Esophagus muscularis mucosa (tissue), 4 donors: Measurements from ENCODE around the gene CNOT3. TPM values are rescaled to one million over a fixed set of nuclear protein-coding genes. Genes with fewer than 3 reads are reported as not detected.

Experiments used
- DNase-seq: peaks from one replicate; pipeline ENCODE4 v3.0.0-alpha.2; 2017; ENCODE audit errors: extremely low spot score
- H3K27ac ChIP-seq, 4 donors: fragments of 200-600 bp; sonication (generic); replicated peaks in 1 of 4; 1 replicate in 3 of 4; 2 replicates in 1 of 4; pipeline ENCODE4 v1.5.1; 2016 to 2019; ENCODE audit warnings: mild to moderate bottlenecking in 1 of 4
- H3K27me3 ChIP-seq, 4 donors: fragments of 200-600 bp; sonication (generic); one replicate each; pipeline versions ENCODE4 v1.5.1 to v1.6.0; 2016 to 2019
- H3K36me3 ChIP-seq, 4 donors: fragments of 200-600 bp; sonication (generic); one replicate each; pipeline ENCODE4 v1.5.1; 2016 to 2019
- H3K4me1 ChIP-seq, 4 donors: fragments of 200-600 bp; sonication (generic); one replicate each; pipeline ENCODE4 v1.5.1; 2016 to 2019
- H3K4me3 ChIP-seq, 4 donors: fragments of 200-600 bp; sonication (generic); 1 replicate in 2 of 4; 2 replicates in 2 of 4; pipeline ENCODE4 v1.5.1; 2016 to 2019; ENCODE audit warnings: mild to moderate bottlenecking in 4 of 4, moderate library complexity in 1 of 4
- H3K9me3 ChIP-seq, 4 donors: fragments of 200-600 bp; sonication (generic); 1 replicate in 3 of 4; 2 replicates in 1 of 4; pipeline ENCODE4 v1.5.1; 2016 to 2019
- EP300 ChIP-seq: sonication (generic); formaldehyde crosslinking; IDR thresholded peaks from one replicate; pipeline ENCODE4 v1.6.1; 2017; ENCODE audit warnings: antibody characterized with exemption
- POLR2A ChIP-seq: fragments of 450-650 bp; IDR thresholded peaks from one replicate; pipeline ENCODE4 v1.6.1; 2017; ENCODE audit warnings: antibody characterized with exemption, moderate library complexity, mild to moderate bottlenecking, low read depth
- POLR2AphosphoS5 ChIP-seq, 2 donors: sonication (generic); formaldehyde crosslinking; IDR thresholded peaks; one replicate each; pipeline ENCODE4 v1.6.1; 2017; ENCODE audit warnings: antibody characterized with exemption in 2 of 2
- WGBS: methylation state at CpG from one replicate; pipeline ENCODE4 v1.1.5; 2018; 5-methylcytosine and 5-hydroxymethylcytosine counted together
- intact Hi-C: fragments of 100-400 bp; cut with DNase I; formaldehyde crosslinking; loops from one replicate; pipeline ENCODE4 v1.15.1; 2023
- total RNA-seq, 4 donors: library from RNA; depleted of rRNA; stranded (reverse); fragments of >200 nt; gene quantifications; one replicate each; pipeline versions ENCODE4 v1.1.0 to v1.2.1, GENCODE V29; 2016
- TF ChIP-seq, protein P1 (sequence below), 3 experiments: fragments of 200-600 bp in 2 of 3; fragments of 450-650 bp in 1 of 3; sonication (generic) in 2 of 3; IDR thresholded peaks; one replicate each; pipeline ENCODE4 v1.5.1; 2017 to 2019; ENCODE audit warnings: antibody characterized with exemption in 3 of 3, mild to moderate bottlenecking in 2 of 3, moderate library complexity in 1 of 3

CNOT3 gene
- total RNA-seq, 4 donors from 2014 or later, result 15.1 to 25.3 (median 21.1) TPM

DNA sequence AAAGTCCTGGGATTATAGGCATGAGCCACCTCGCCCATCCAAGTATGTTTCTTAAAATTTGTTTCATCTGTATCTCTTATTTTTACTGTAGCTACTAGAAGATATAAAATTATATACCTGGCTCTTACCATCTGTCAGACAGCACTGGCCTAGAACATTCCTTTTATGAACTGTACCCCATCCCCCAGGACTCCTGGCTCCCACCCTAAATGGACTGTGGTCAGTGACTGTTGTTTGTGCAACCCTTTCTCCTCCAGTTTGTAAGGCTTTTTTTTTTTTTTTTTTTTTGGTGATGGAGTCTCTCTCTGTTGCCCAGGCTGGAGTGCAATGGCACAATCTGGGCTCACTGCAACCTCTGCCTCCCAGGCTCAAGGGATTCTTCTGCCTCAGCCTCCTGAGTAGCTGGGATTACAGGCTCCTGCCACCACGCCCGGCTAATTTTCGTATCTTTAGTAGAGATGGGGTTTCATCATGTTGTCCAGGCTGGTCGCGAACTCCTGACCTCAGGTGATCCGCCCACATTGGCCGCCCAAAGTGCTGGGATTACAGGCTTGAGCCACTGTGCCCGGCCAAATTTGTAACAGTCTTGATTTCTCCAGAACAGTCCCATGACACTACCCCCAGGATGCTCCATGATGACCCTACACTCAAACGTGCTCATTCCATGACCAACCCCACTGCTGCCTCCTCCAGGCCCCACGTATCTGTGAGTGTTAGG is 32.4 kb upstream of the CNOT3 start:
- WGBS, result 74% methylated on average over 5 of the region's 11 CpGs
- H3K4me1 ChIP-seq, result peaks cover 7 to 34% (median 24%) of the 10 kb centered on the region in 4 donors
- no peak for DNase-seq
- intact Hi-C loops, result loop anchor here (10.0 kb wide), 1 partner anchor 230 kb away; no protein-coding TSS in a partner anchor
- no peak overlapping the region for H3K4me3 ChIP-seq
- TF ChIP-seq POLR2AphosphoS5 (IDR thresholded peaks at IDR 0.05) (no peak), EP300 (no peak), POLR2A (no peak)
- TF ChIP-seq, protein P1, sequence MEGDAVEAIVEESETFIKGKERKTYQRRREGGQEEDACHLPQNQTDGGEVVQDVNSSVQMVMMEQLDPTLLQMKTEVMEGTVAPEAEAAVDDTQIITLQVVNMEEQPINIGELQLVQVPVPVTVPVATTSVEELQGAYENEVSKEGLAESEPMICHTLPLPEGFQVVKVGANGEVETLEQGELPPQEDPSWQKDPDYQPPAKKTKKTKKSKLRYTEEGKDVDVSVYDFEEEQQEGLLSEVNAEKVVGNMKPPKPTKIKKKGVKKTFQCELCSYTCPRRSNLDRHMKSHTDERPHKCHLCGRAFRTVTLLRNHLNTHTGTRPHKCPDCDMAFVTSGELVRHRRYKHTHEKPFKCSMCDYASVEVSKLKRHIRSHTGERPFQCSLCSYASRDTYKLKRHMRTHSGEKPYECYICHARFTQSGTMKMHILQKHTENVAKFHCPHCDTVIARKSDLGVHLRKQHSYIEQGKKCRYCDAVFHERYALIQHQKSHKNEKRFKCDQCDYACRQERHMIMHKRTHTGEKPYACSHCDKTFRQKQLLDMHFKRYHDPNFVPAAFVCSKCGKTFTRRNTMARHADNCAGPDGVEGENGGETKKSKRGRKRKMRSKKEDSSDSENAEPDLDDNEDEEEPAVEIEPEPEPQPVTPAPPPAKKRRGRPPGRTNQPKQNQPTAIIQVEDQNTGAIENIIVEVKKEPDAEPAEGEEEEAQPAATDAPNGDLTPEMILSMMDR (IDR thresholded peaks at IDR 0.05), result no peak
- peaks cover 33 to 55% (median 48%) of the 10 kb centered on the region in 4 donors for H3K36me3 ChIP-seq
- H3K9me3 ChIP-seq, result no peaks in the 10 kb centered on the region
- no peaks in the 10 kb centered on the region for H3K27me3 ChIP-seq
- no peak overlapping the region for H3K27ac ChIP-seq

DNA sequence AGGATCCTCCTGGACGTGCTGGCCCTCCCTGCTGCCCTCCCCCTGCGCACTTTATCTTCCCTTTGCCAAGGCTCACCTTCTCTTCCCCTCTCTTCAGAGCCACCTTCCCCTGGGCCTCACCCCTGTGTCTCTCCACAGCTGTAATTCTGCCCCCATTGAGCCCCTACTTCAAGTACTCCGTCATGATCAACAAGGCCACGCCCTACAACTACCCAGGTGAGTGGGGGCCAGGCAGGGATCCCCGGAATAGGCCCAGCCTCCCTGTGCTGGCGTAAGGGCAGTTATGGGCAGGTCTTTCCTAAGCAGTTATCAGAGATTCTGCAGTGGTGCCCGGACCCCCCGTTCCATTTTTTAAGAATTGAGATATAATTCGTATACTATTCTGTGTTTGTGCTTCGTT is 31.8 kb upstream of the CNOT3 start:
- intact Hi-C loops, result loop anchor here (10.0 kb wide), 1 partner anchor 231 kb away; no protein-coding TSS in a partner anchor

DNA sequence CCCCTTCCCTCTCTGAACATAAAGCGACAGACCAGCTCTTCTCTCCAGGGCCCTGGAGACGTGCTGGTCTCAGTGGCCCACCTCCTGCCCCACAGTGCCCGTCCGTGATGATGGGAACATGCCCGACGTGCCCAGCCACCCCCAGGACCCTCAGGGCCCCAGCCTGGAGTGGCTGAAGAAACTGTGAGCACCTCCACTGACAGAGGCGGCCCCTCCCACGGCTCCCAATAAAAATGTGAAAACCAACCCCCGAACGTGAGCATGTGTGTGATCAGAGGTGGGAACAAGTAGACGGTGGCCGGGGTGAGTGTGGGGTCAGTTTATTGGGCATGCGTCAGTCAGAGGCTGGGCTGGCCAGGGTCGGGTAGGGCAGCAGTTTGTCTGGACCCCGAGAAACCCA is 30.8 kb upstream of the CNOT3 start:
- TF ChIP-seq, protein P1 (IDR thresholded peaks at IDR 0.05), result no peak
- TF ChIP-seq EP300 (no peak), POLR2AphosphoS5 (IDR thresholded peaks at IDR 0.05) (no peak), POLR2A (no peak)
- H3K27me3 ChIP-seq, result no peaks in the 10 kb centered on the region
- no peak overlapping the region for H3K27ac ChIP-seq
- H3K9me3 ChIP-seq, result no peaks in the 10 kb centered on the region
- peaks cover 33 to 69% (median 59%) of the 10 kb centered on the region in 4 donors for H3K36me3 ChIP-seq
- 76% methylated on average over 13 of the region's 15 CpGs for WGBS
- peaks cover 7 to 34% (median 24%) of the 10 kb centered on the region in 4 donors for H3K4me1 ChIP-seq
- intact Hi-C loops, result loop anchor here (10.0 kb wide), 1 partner anchor 232 kb away; no protein-coding TSS in a partner anchor
- H3K4me3 ChIP-seq, result no peak overlapping the region
- no peak for DNase-seq

More for the DNA sequence above, 31.8 kb upstream of the CNOT3 start:
- no peaks in the 10 kb centered on the region for H3K9me3 ChIP-seq
- DNase-seq, result no peak
- H3K4me3 ChIP-seq, result no peak overlapping the region
- peaks cover 7 to 34% (median 24%) of the 10 kb centered on the region in 4 donors for H3K4me1 ChIP-seq
- 91% methylated on average over 10 of the region's 10 CpGs for WGBS
- no peak for TF ChIP-seq POLR2AphosphoS5 (IDR thresholded peaks at IDR 0.05)
- TF ChIP-seq EP300, result no peak
- no peak for TF ChIP-seq POLR2A
- TF ChIP-seq, protein P1 (IDR thresholded peaks at IDR 0.05), result no peak
- peaks cover 33 to 61% (median 54%) of the 10 kb centered on the region in 4 donors for H3K36me3 ChIP-seq
- no peaks in the 10 kb centered on the region for H3K27me3 ChIP-seq
- no peak overlapping the region for H3K27ac ChIP-seq

DNA sequence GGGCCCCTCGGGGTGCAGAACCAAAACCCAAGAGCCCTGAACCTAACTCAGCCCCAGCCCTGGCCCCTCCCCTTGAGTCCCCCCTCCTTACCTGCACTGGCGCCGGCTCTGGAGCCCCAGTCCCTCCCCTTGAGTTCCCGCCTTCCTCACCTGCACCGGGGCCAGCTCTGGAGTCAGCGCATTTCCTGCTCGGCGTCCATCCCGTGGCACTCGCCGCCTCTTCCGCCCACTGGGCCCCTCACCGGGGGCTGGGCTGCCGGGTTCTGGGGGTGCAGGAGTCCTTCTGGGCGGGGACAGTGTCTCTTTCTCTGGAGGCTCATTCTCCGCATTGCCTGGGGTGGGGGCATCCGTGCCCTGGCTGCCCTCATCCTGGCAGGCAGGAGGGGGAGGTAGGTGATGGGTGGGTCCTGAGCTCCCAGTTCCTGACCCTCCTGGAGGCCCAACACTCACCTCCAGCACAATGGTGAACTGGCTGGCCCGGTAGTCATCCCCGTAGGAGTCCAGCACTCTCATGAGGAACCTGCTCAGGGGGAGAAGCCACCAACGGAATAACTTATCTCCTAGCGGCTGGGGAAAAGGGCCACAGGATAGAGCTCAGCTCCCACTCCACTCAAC is 29.6 kb upstream of the CNOT3 start:
- WGBS, result 80% methylated on average over 15 of the region's 21 CpGs
- TF ChIP-seq POLR2AphosphoS5 (IDR thresholded peaks at IDR 0.05) (no peak), EP300 (no peak), POLR2A (no peak)
- TF ChIP-seq, protein P1 (IDR thresholded peaks at IDR 0.05), result no peak
- DNase-seq, result no peak
- Histone ChIP-seq H3K4me3 (no peak overlapping the region), H3K9me3 (no peaks in the 10 kb centered on the region), H3K36me3 (peaks cover 33 to 78% (median 64%) of the 10 kb centered on the region in 4 donors), H3K27me3 (no peaks in the 10 kb centered on the region), H3K4me1 (peaks cover 7 to 28% (median 18%) of the 10 kb centered on the region in 4 donors), H3K27ac (no peak overlapping the region)
- intact Hi-C loops, result loop anchor here (10.0 kb wide), 1 partner anchor 233 kb away; no protein-coding TSS in a partner anchor
